ENCODE results near the gene ARRB1.
A peak's percentile ranks its signal among the peaks of the same experiment; 100 is the strongest.

The ARRB1 gene

GRCh38 chr11:75394085-75394840 is 42.8 kb upstream of the ARRB1 start:
- Histone ChIP-seq H3K4me2 (ENCODE audit: low read length) (no peak overlapping the region), H3K4ac (ENCODE audit: low read depth, low read length) (no peak overlapping the region), H2AK5ac (ENCODE audit: low read length) (no peak overlapping the region), H3K79me2 (ENCODE audit: control insufficient read depth, insufficient read depth, low read length, poor library complexity) (no peaks in the 10 kb centered on the region), H2BK5ac (ENCODE audit: low read depth, low read length, poor library complexity) (no peak overlapping the region), H3K4me3 (ENCODE audit: low read depth, low read length) (no peak overlapping the region), H2AFZ (ENCODE audit: insufficient read depth, low read length, poor library complexity) (no peak overlapping the region), H3K36me3 (ENCODE audit: control insufficient read depth in 1 of 2, insufficient read depth in 2 of 2, low read length in 2 of 2) (no peaks in the 10 kb centered on the region), H4K12ac (ENCODE audit: low read depth, low read length) (no peak overlapping the region), H3K9me3 (ENCODE audit: insufficient read depth, low read depth, low read length) (no peaks in the 10 kb centered on the region), H3K27me3 (ENCODE audit: insufficient read depth, low read length) (no peaks in the 10 kb centered on the region), H3K27ac (ENCODE audit: low read depth, low read length) (no peak overlapping the region), H3K4me1 (ENCODE audit: control insufficient read depth in 1 of 2, insufficient read depth in 2 of 2, low read length in 2 of 2) (no peaks in the 10 kb centered on the region), H3K23ac (ENCODE audit: low read length) (no peak overlapping the region), H2BK120ac (ENCODE audit: insufficient read depth, low read length, poor library complexity) (no peak overlapping the region), H4K91ac (ENCODE audit: low read depth, low read length) (no peak overlapping the region), H3K9ac (ENCODE audit: low read length) (no peak overlapping the region), H3K18ac (ENCODE audit: low read length) (no peak overlapping the region), H3K79me1 (ENCODE audit: low read length) (peaks cover 2% of the 10 kb centered on the region), H4K8ac (ENCODE audit: low read depth, low read length) (no peak overlapping the region), H3K14ac (ENCODE audit: low read length) (no peak overlapping the region), H2BK12ac (ENCODE audit: low read length) (no peak overlapping the region)
- no CpG with 5 or more reads among the region's 8 CpGs for WGBS (ENCODE audit: extremely low coverage, insufficient coverage, insufficient read length)
- no peak for DNase-seq

GRCh38 chr11:75389925-75390324 is 38.5 kb upstream of the ARRB1 start:
- no peaks in the 10 kb centered on the region for H3K36me3 ChIP-seq (ENCODE audit: control insufficient read depth in 1 of 2, insufficient read depth in 2 of 2, low read length in 2 of 2)
- no peaks in the 10 kb centered on the region for H3K9me3 ChIP-seq (ENCODE audit: insufficient read depth, low read depth, low read length)
- H3K79me1 ChIP-seq (ENCODE audit: low read length), result peaks cover 9% of the 10 kb centered on the region
- H2BK120ac ChIP-seq (ENCODE audit: insufficient read depth, low read length, poor library complexity), result no peak overlapping the region
- H3K27ac ChIP-seq (ENCODE audit: low read depth, low read length), result no peak overlapping the region
- H3K4me1 ChIP-seq (ENCODE audit: control insufficient read depth in 1 of 2, insufficient read depth in 2 of 2, low read length in 2 of 2), result peaks cover 6 to 11% of the 10 kb centered on the region in 2 experiments
- no peak overlapping the region for H4K91ac ChIP-seq (ENCODE audit: low read depth, low read length)
- no peak overlapping the region for H3K18ac ChIP-seq (ENCODE audit: low read length)
- H3K9ac ChIP-seq (ENCODE audit: low read length), result no peak overlapping the region
- no peak overlapping the region for H3K4me2 ChIP-seq (ENCODE audit: low read length)
- no peak overlapping the region for H4K12ac ChIP-seq (ENCODE audit: low read depth, low read length)
- H2BK12ac ChIP-seq (ENCODE audit: low read length), result no peak overlapping the region
- no peak overlapping the region for H4K8ac ChIP-seq (ENCODE audit: low read depth, low read length)
- H3K14ac ChIP-seq (ENCODE audit: low read length), result no peak overlapping the region
- no peak overlapping the region for H2BK5ac ChIP-seq (ENCODE audit: low read depth, low read length, poor library complexity)
- no CpG with 5 or more reads among the region's 7 CpGs for WGBS (ENCODE audit: extremely low coverage, insufficient coverage, insufficient read length)
- H3K4ac ChIP-seq (ENCODE audit: low read depth, low read length), result no peak overlapping the region
- no peak overlapping the region for H3K4me3 ChIP-seq (ENCODE audit: low read depth, low read length)
- no peaks in the 10 kb centered on the region for H3K27me3 ChIP-seq (ENCODE audit: insufficient read depth, low read length)
- no peak for DNase-seq
- H3K23ac ChIP-seq (ENCODE audit: low read length), result no peak overlapping the region
- no peaks in the 10 kb centered on the region for H3K79me2 ChIP-seq (ENCODE audit: control insufficient read depth, insufficient read depth, low read length, poor library complexity)
- no peak overlapping the region for H2AK5ac ChIP-seq (ENCODE audit: low read length)
- no peak overlapping the region for H2AFZ ChIP-seq (ENCODE audit: insufficient read depth, low read length, poor library complexity)

- Histone ChIP-seq H3K18ac (ENCODE audit: low read length) (no peak overlapping the region), H3K4me1 (ENCODE audit: control insufficient read depth in 1 of 2, insufficient read depth in 2 of 2, low read length in 2 of 2) (peaks cover 6 to 11% of the 10 kb centered on the region in 2 experiments), H2BK12ac (ENCODE audit: low read length) (no peak overlapping the region), H3K27ac (ENCODE audit: low read depth, low read length) (no peak overlapping the region), H3K27me3 (ENCODE audit: insufficient read depth, low read length) (no peaks in the 10 kb centered on the region), H4K91ac (ENCODE audit: low read depth, low read length) (no peak overlapping the region), H4K12ac (ENCODE audit: low read depth, low read length) (no peak overlapping the region), H3K4me3 (ENCODE audit: low read depth, low read length) (no peak overlapping the region), H3K9ac (ENCODE audit: low read length) (no peak overlapping the region), H2AFZ (ENCODE audit: insufficient read depth, low read length, poor library complexity) (no peak overlapping the region), H3K4me2 (ENCODE audit: low read length) (no peak overlapping the region), H3K36me3 (ENCODE audit: control insufficient read depth in 1 of 2, insufficient read depth in 2 of 2, low read length in 2 of 2) (no peaks in the 10 kb centered on the region), H2AK5ac (ENCODE audit: low read length) (no peak overlapping the region), H4K8ac (ENCODE audit: low read depth, low read length) (no peak overlapping the region), H2BK5ac (ENCODE audit: low read depth, low read length, poor library complexity) (no peak overlapping the region), H3K4ac (ENCODE audit: low read depth, low read length) (no peak overlapping the region), H3K79me1 (ENCODE audit: low read length) (peaks cover 9% of the 10 kb centered on the region), H3K14ac (ENCODE audit: low read length) (no peak overlapping the region), H2BK120ac (ENCODE audit: insufficient read depth, low read length, poor library complexity) (no peak overlapping the region), H3K9me3 (ENCODE audit: insufficient read depth, low read depth, low read length) (no peaks in the 10 kb centered on the region), H3K79me2 (ENCODE audit: control insufficient read depth, insufficient read depth, low read length, poor library complexity) (no peaks in the 10 kb centered on the region), H3K23ac (ENCODE audit: low read length) (no peak overlapping the region)
- WGBS (ENCODE audit: extremely low coverage, insufficient coverage, insufficient read length), result no CpG with 5 or more reads among the region's 11 CpGs
- no peak for DNase-seq
Observed at GRCh38 chr11:75389276-75389605, 37.8 kb upstream of the ARRB1 start.

- peak overlapping the region; percentile 34 for H3K18ac ChIP-seq (ENCODE audit: low read length)
- peaks cover 9% of the 10 kb centered on the region for H3K79me1 ChIP-seq (ENCODE audit: low read length)
- peak overlapping the region; percentile 67 for H2AK5ac ChIP-seq (ENCODE audit: low read length)
- no peak overlapping the region for H3K4me3 ChIP-seq (ENCODE audit: low read depth, low read length)
- H4K91ac ChIP-seq (ENCODE audit: low read depth, low read length), result peak overlapping the region; percentile 79
- peak overlapping the region; percentile 48 for H2BK120ac ChIP-seq (ENCODE audit: insufficient read depth, low read length, poor library complexity)
- DNase-seq, result peak; percentile 74 to 91
- H3K9me3 ChIP-seq (ENCODE audit: insufficient read depth, low read depth, low read length), result no peaks in the 10 kb centered on the region
- H3K4me2 ChIP-seq (ENCODE audit: low read length), result peak overlapping the region; percentile 26
- no peak overlapping the region for H3K4ac ChIP-seq (ENCODE audit: low read depth, low read length)
- peak overlapping the region; percentile 7 for H4K8ac ChIP-seq (ENCODE audit: low read depth, low read length)
- no CpG with 5 or more reads among the region's 9 CpGs for WGBS (ENCODE audit: extremely low coverage, insufficient coverage, insufficient read length)
- peak overlapping the region; percentile 46 for H2BK12ac ChIP-seq (ENCODE audit: low read length)
- no peaks in the 10 kb centered on the region for H3K79me2 ChIP-seq (ENCODE audit: control insufficient read depth, insufficient read depth, low read length, poor library complexity)
- peak overlapping the region; percentile 36 for H3K14ac ChIP-seq (ENCODE audit: low read length)
- H3K27me3 ChIP-seq (ENCODE audit: insufficient read depth, low read length), result no peaks in the 10 kb centered on the region
- H3K27ac ChIP-seq (ENCODE audit: low read depth, low read length), result no peak overlapping the region
- no peak overlapping the region for H2AFZ ChIP-seq (ENCODE audit: insufficient read depth, low read length, poor library complexity)
- no peak overlapping the region for H3K23ac ChIP-seq (ENCODE audit: low read length)
- H3K36me3 ChIP-seq (ENCODE audit: control insufficient read depth in 1 of 2, insufficient read depth in 2 of 2, low read length in 2 of 2), result no peaks in the 10 kb centered on the region
- peak overlapping the region; percentile 8 for H2BK5ac ChIP-seq (ENCODE audit: low read depth, low read length, poor library complexity)
- H4K12ac ChIP-seq (ENCODE audit: low read depth, low read length), result no peak overlapping the region
- H3K4me1 ChIP-seq (ENCODE audit: control insufficient read depth in 1 of 2, insufficient read depth in 2 of 2, low read length in 2 of 2), result peaks cover 6 to 11% of the 10 kb centered on the region in 2 experiments
- H3K9ac ChIP-seq (ENCODE audit: low read length), result no peak overlapping the region
Observed at GRCh38 chr11:75388386-75389275, 37.2 kb upstream of the ARRB1 start.
